Measurements from ENCODE around the gene PDE4B. TPM values are rescaled to one million over a fixed set of nuclear protein-coding genes. Genes with fewer than 3 reads are reported as not detected.

The PDE4B gene
- total RNA-seq, 2 donors from 2014 or later: 2.0 to 5.7 TPM

DNA sequence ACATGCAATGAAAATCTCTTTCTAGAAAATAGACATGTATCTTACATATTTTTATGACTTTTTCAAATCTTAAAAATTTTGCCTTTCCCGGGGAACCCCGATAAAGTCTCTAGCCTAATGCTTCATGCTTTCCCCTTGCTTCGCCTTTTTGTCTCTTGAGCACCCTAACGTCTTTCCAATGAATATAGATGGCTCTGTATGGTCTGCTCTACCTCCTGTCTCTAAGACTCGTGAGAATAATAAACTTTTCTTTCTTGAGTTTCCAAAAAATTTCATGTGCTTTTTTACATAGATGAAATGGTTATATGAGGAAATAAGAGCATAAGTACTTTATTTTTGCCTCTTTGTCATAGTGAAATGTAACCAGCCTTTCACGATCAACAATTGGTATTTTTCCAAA is 202.6 kb downstream of the PDE4B start:
- TF ChIP-seq CTCF (IDR thresholded peaks at IDR 0.05): no peak
- intact Hi-C loops (cut with DNase I): no loop called here

GRCh38 chr1:65995928-65996327 is 203.2 kb downstream of the PDE4B start:
- TF ChIP-seq CTCF (IDR thresholded peaks at IDR 0.05): no peak
- Histone ChIP-seq H3K4me3 (no peak overlapping the region), H3K27me3 (no peaks in the 10 kb centered on the region), H3K9me3 (no peaks in the 10 kb centered on the region), H3K27ac (no peak overlapping the region), H3K4me1 (no peaks in the 10 kb centered on the region), H3K9ac (ENCODE audit: low read depth in 2 of 2, low read length in 2 of 2) (no peak overlapping the region), H3K36me3 (no peaks in the 10 kb centered on the region)
- intact Hi-C loops (cut with DNase I): no loop called here
- no peak for DNase-seq

More for the DNA sequence above, 202.6 kb downstream of the PDE4B start:
- H3K27me3 ChIP-seq: no peaks in the 10 kb centered on the region
- no peaks in the 10 kb centered on the region for H3K9me3 ChIP-seq
- no peaks in the 10 kb centered on the region for H3K36me3 ChIP-seq
- no peak overlapping the region for H3K4me3 ChIP-seq
- H3K9ac ChIP-seq (ENCODE audit: low read depth in 2 of 2, low read length in 2 of 2): no peak overlapping the region
- no peak overlapping the region for H3K27ac ChIP-seq
- no peaks in the 10 kb centered on the region for H3K4me1 ChIP-seq
- no peak for DNase-seq

- intact Hi-C loops (cut with DNase I): no loop called here
- Histone ChIP-seq H3K27me3 (no peaks in the 10 kb centered on the region), H3K9me3 (no peaks in the 10 kb centered on the region), H3K9ac (ENCODE audit: low read depth in 2 of 2, low read length in 2 of 2) (no peak overlapping the region), H3K36me3 (no peaks in the 10 kb centered on the region), H3K4me3 (no peak overlapping the region), H3K4me1 (no peaks in the 10 kb centered on the region), H3K27ac (no peak overlapping the region)
- no peak for TF ChIP-seq CTCF (IDR thresholded peaks at IDR 0.05)
- DNase-seq: no peak
Measured at GRCh38 chr1:65997693-65998092, 205.0 kb downstream of the PDE4B start.

DNA sequence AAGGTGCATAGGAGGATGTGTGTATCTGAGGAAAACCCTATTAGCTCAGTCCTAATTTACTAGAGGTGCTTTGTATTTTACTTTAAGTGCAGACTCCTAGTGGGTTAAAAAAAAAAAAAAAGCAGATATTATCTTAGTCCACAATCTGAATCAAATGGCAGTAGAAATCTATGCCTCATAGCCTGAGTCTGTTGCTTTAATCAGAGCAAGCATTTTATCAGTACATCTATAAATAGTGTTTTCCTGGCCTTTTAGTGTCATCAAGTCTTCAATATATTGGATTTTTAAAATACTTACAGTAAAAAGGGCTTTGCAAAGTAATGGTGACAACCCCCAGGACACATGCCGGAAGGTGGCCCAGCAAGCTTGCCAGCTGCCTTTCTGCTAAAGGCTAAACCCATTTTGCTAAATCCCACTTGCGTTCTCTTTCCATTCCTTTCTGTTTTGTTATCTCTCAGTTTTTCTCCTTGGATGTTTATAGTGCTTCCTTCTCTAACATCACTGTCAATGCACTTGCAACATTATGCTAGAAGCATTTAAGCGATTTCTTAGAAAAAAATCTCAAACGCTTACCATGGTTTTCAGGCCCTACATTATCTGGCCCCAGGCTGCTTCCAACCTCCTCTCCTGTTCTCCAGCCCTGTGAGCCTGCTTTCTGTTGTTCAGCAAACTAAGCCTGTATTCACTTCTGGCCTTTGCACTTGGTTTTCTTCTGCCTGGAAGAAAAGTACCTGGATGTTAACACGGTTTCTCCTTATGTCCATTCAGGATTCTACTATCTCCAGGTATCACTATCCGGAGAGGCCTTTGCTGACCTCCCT is 206.3 kb downstream of the PDE4B start:
- H3K36me3 ChIP-seq: no peaks in the 10 kb centered on the region
- no peaks in the 10 kb centered on the region for H3K9me3 ChIP-seq
- H3K27me3 ChIP-seq: no peaks in the 10 kb centered on the region
- H3K27ac ChIP-seq: no peak overlapping the region
- H3K9ac ChIP-seq (ENCODE audit: low read depth in 2 of 2, low read length in 2 of 2): no peak overlapping the region
- DNase-seq: no peak
- H3K4me1 ChIP-seq: no peaks in the 10 kb centered on the region
- H3K4me3 ChIP-seq: no peak overlapping the region
- intact Hi-C loops (cut with DNase I): no loop called here
- no peak for TF ChIP-seq CTCF (IDR thresholded peaks at IDR 0.05)

GRCh38 chr1:66000033-66000637 is 207.4 kb downstream of the PDE4B start:
- Histone ChIP-seq H3K27me3 (no peaks in the 10 kb centered on the region), H3K9me3 (no peaks in the 10 kb centered on the region), H3K27ac (no peak overlapping the region), H3K36me3 (no peaks in the 10 kb centered on the region), H3K4me3 (no peak overlapping the region), H3K4me1 (no peaks in the 10 kb centered on the region), H3K9ac (ENCODE audit: low read depth in 2 of 2, low read length in 2 of 2) (no peak overlapping the region)
- DNase-seq: no peak
- intact Hi-C loops (cut with DNase I): no loop called here
- no peak for TF ChIP-seq CTCF (IDR thresholded peaks at IDR 0.05)

Data from colonic mucosa (tissue), 4 donors.